Stimulated activated CD4-positive, alpha-beta T cell treated with anti-CD3 and anti-CD28 coated beads, Interleukin-2, amount 100 ng/mL, for 48 hours (primary cell): ENCODE measurements around the gene OR52I1.
A peak's percentile ranks its signal among the peaks of the same experiment; 100 is the strongest.

Experiments
- DNase-seq, 2 donors: peaks; one replicate each; pipeline ENCODE4 v3.0.0-alpha.2; 2020

The OR52I1 gene, protein sequence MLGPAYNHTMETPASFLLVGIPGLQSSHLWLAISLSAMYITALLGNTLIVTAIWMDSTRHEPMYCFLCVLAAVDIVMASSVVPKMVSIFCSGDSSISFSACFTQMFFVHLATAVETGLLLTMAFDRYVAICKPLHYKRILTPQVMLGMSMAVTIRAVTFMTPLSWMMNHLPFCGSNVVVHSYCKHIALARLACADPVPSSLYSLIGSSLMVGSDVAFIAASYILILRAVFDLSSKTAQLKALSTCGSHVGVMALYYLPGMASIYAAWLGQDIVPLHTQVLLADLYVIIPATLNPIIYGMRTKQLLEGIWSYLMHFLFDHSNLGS

DNA sequence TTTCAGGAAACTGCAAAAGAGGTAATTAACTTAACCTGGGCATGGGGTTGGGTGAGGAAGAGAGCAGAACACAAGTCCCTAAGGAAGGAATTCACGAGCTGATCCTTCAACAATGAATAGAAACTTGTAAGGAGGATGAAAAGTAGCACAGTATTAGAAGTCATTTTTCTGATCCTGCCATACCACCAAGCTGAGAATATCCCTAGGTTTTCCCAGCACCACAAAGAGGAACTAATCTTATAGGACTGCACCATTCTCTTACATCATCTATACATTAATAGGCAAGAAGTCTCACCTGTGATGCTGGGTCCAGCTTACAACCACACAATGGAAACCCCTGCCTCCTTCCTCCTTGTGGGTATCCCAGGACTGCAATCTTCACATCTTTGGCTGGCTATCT lies at the start of gene OR52I1:
TSS of gene OR52I1 (plus strand) at position 301 of the 400 bp plus-strand sequence. CDS start at position 301, 0 bp downstream.
- DNase-seq, result no peak

- DNase-seq, result no peak
These were observed 48.9 kb upstream of the OR52I1 start, which contains the start of gene OR52M1 for GRCh38 chr11:4544891-4545290. OR52M1 (plus strand) TSS chr11:4545191; CDS start chr11:4545191, 0 bp downstream.

DNA sequence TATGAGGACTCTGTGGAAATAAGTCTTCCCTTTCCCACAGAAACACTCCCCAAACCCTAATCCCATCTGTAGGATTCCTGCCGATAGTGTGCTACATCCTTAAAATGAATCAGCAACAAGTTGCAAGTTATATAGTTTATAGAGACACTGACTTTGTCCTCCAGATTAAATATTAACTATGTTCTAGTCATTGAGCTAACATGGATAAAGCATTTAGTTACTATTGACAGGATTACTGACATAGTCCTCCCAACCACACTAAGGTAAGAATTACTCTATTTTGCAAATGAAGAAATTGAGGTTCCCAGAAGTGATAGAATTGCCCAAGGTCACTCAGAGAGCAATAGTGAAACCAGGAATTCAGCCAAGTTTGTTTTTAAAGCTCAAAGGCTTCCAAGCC lies 47.0 kb upstream of the OR52I1 start:
- DNase-seq, result no peak

- DNase-seq, result no peak
These were observed 46.4 kb upstream of the OR52I1 start for GRCh38 chr11:4547416-4547815.

- DNase-seq, result no peak
These were observed 42.4 kb upstream of the OR52I1 start for GRCh38 chr11:4551346-4551979.

DNA sequence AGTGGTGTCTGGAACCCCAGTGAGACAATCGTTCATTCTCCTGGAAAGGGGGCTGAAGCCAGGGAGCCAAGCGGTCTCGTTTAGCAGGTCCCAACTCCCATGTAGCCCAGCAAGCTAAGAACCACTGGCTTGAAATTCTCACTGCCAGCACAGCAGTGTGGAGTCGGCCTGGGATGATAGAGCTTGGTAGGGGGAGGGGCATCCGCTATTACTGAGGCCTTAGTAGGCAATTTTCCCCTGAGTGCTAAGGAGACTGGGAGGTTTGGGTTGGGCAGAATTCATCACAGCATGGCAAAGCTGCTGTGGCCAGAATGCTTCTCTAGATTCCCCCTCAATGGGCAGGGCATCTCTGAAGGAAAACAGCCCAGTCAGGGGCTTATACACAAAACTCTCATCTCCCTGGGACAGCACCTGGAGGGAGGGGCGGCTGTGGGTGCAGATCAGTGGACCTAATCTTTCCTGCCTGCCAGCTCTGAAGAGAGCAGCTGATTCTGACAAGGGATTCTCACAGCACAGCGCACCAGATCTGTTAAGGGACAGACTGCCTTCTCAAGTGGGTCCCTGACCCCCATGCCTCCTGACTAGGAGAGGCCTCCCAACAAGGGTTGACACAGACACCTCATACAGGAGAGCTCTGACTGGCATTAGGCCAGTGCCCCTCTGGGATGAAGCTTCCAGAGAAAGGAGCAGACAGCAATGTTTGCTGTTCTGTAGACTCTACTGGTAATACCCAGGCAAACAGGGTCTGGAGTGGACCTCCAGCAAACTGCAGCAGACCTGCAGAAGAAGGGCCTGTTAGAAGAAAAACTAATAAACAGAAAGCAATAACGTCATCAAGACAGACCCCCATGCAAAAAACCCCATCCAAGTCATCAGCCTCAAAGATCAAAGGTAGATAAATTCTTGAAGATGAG lies 34.1 kb upstream of the OR52I1 start:
- DNase-seq, result no peak

DNA sequence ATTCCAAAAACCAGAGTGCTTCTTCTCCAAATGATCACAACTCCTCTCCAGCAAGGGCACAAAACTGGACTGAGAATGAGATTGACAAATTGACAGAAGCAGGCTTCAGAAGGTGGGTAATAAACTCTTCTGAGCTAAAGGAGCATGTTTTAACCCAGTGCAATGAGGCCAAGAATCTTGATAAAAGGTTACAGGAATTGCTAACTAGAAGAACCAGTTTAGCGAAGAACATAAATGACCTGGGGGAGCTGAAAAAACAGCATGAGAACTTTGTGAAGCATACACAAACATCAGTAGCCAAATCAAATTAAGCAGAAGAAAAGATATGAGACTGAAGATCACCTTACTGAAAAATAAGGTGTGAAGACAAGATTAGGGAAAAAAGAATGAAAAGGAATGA lies 33.4 kb upstream of the OR52I1 start:
- no peak for DNase-seq

- DNase-seq, result no peak
These were observed 28.5 kb upstream of the OR52I1 start for GRCh38 chr11:4565371-4565770.

- DNase-seq, result no peak
These were observed 24.8 kb upstream of the OR52I1 start for GRCh38 chr11:4569075-4569474.

DNA sequence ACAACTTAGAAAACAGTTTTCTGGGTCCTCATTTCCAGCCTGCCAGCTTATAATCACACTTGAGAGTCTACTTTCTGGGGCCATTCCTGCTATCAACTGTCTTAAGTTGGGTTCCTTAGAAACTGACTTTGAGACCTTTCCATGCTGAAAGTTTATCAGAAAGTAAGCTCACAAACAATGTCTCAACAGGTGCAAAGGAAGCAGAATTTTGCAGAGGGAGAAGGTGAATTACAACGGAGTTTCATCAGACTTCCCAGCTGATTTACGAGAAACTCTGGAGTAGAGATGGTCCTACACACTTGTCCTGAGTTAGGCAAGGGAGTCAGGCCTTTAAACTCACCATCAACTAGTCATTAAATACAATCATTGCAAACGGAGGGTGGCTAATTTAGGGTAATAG lies 17.0 kb upstream of the OR52I1 start:
- no peak for DNase-seq

DNA sequence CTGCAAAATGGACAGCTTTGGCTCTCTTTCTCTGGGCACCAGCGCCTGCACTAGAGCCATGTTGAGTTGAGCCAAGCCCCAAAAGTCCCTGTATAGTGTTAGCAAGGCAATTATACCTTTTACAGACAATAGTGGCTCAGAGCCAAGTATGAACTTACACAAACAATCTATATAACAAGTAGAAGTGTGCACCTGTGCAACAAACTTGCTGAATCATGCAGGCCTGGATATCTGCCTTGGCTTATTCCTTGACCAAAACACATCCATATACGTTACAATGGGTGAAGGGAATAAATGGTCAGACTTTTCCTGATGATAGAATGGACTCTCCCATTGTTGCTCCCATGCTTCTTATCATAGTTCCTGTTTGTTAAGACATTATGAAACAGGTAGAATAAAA lies 16.1 kb upstream of the OR52I1 start:
- no peak for DNase-seq

DNA sequence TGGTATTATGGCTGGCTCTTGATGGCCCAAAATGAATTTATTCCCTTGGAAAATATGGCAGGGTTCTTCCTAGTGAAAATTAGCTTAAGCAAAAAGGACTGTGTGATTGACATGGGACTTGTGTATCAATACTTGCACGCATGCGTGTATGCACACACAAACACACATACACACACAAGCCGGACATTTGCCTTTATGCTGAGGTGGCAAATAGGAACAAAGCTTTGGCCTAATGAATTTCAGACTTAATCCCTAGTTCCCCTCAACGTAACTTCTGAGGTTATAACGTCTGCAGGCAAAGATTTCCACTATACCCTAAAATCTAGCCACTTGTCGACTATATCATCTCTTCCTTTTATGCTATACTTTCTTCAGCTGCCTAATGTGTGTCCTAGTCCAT lies 15.2 kb upstream of the OR52I1 start:
- no peak for DNase-seq

- DNase-seq, result no peak
These were observed 13.7 kb upstream of the OR52I1 start for GRCh38 chr11:4580124-4580523.

DNA sequence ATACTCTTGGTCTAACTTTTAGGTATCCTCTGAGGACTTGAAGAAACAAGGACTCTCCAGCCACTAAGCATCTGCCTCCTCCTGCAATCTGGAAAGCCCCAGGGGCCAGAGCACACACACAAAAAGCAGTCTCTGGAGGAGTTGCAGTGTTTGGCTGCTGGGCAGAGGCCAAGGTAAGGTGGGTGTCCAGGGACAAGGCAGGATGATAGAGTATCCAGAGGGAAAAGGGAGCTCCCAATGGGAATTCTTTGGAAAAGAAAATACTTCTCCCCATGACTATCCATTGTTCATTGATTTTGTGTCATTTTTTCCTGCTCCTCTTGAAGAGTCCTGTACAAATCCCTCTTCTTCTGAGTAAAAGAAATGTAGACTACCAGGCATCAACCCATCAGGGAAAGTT lies 12.4 kb upstream of the OR52I1 start, which contains the start of gene OR52I2:
TSS of gene OR52I2 (plus strand) at position 301 of the 400 bp plus-strand sequence.
- no peak for DNase-seq

GRCh38 chr11:4589017-4589416 lies 4.8 kb upstream of the OR52I1 start:
- DNase-seq, result no peak

GRCh38 chr11:4605057-4605456 lies 11.2 kb downstream of the OR52I1 start:
- no peak for DNase-seq

GRCh38 chr11:4606231-4607015 lies 12.6 kb downstream of the OR52I1 start:
- DNase-seq, result no peak

- no peak for DNase-seq
These were observed 13.3 kb downstream of the OR52I1 start for GRCh38 chr11:4607096-4607495.

GRCh38 chr11:4607781-4608666 lies 14.2 kb downstream of the OR52I1 start, which contains the start of gene TRIM68:
TRIM68 (minus strand) TSS chr11:4608231; CDS start chr11:4605504, 2,727 bp downstream.
- peak; percentile 87 to 89 for DNase-seq

- no peak for DNase-seq
These were observed 16.6 kb downstream of the OR52I1 start for GRCh38 chr11:4610258-4610935.

DNA sequence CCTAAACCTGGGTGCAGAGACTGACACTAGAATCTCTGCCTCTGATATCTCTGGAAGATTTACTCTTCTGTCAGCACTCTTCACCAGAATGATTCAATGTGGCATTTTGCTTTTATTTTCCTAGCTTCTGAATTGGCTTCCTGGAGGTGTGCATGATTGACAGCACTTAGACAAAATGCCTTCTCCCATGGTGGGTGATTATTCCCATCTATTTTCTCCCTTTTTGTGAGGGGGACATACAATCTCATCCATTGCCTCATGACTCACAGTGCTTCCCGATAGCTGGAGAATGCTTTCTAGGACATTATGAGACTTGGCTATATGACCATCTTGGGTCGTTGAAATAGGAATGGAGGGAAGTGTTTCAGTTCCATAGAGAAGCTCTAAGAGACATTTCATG lies 18.1 kb downstream of the OR52I1 start:
- DNase-seq, result no peak
